Measurements from ENCODE around the gene PTPRH. TPM values are rescaled to one million over a fixed set of nuclear protein-coding genes. Genes with fewer than 3 reads are reported as not detected.
A peak's percentile ranks its signal among the peaks of the same experiment; 100 is the strongest.
"Not testable (repeated sequence)": the region's sequence is repeated elsewhere in the genome, so short reads cannot be mapped to it uniquely, and the experiment has no call there.

The PTPRH gene
- total and polyA plus RNA-seq, 9 of the 15 experiments (the other 6 are each of a cell fraction or from before 2014, with no cell fraction given) = 0.87 to 34.3 (median 22.7) TPM

DNA sequence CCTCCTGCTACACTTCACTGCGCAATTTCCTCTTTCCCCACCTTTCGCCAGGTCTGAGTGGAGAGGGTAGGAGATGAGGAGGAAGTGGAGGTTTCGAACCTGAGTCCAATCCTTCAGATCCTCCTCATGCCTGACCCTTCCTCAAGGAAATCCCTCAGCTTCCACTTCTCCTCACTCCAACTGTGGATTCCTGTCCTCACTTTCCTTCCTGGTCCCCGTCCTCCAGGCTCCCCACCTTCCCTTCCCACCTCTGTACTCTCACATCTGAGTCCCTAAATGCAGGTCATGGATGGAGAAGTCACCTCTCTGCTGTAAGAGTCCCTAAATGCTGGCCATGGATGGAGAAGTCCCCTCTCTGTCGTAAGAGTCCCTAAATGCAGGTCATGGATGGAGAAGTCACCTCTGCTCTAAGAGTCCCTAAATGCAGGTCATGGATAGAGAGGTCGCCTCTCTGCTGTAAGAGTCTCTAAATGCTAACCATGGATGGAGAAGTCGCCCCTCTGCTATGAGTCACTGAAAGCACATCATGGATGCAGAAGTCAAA, 16.2 kb upstream of the PTPRH start (continued):
- TF ChIP-seq ZNF609 (CRISPR knock-in tag; IDR thresholded peaks at IDR 0.05; ENCODE audit: borderline replicate concordance) = no peak
- no peak for TF ChIP-seq LEF1 (IDR thresholded peaks at IDR 0.05)

GRCh38 chr19:55224679-55225414, 15.5 kb upstream of the PTPRH start:
- H3K27me3 ChIP-seq (ENCODE audit: control insufficient read depth in 2 of 2, insufficient read depth in 2 of 2, low read length in 2 of 2); FAIRE-seq; CTCF ChIA-PET (ENCODE audit: low intra/inter-chr PET ratio); H4K20me1 ChIP-seq (replicated peaks; ENCODE audit: control insufficient read depth, insufficient read depth, low read length); BruUV-seq (replicated peaks); ATAC-seq; DNase-seq (ENCODE audit: extremely low read depth in 1 of 4, low spot score in 3 of 4); H2AFZ ChIP-seq (ENCODE audit: low read depth, low read length); H3K4me2 ChIP-seq (ENCODE audit: insufficient read depth, low read length); H3K79me2 ChIP-seq (ENCODE audit: control insufficient read depth, insufficient read depth, low read length); H3K9me3 ChIP-seq (replicated peaks; ENCODE audit: control insufficient read depth, insufficient read depth, low read depth, low read length); in situ Hi-C loops (cut with MboI); H3K27ac ChIP-seq (ENCODE audit: extremely low read depth, low read depth, low read length); intact Hi-C loops (cut with micrococcal nuclease); H3K4me3 ChIP-seq; H3K9me1 ChIP-seq (ENCODE audit: control insufficient read depth, insufficient read depth, low read length): not testable (repeated sequence)
- peaks cover 0 to 38% of the 10 kb centered on the region in 2 experiments; a peak in 2 of 5 replicates for H3K4me1 ChIP-seq (replicated peaks in 1 of 2; ENCODE audit: control insufficient read depth in 2 of 2, insufficient read depth in 2 of 2, low read length in 2 of 2)
- H3K36me3 ChIP-seq (ENCODE audit: control insufficient read depth, insufficient read depth, low read length) = peaks cover 46% of the 10 kb centered on the region; the same call in 2 of the 3 replicates
- 80% methylated on average over 1 of the region's 11 CpGs for WGBS (ENCODE audit: insufficient coverage, low coverage, missing lambda C conversion rate)
- POLR2A ChIA-PET = interaction anchor here (0.6 kb wide), 1 partner anchor 81 kb away, joined by 4 read pairs; no protein-coding TSS in a partner anchor
- H3K9ac ChIP-seq (ENCODE audit: insufficient read depth in 1 of 2, low read depth in 2 of 2, low read length in 2 of 2) = peak overlapping the region in 1 of 2 experiments; percentile 46; a peak in 1 of 4 replicates
- TF ChIP-seq POLR2G (IDR thresholded peaks at IDR 0.05; ENCODE audit: low read depth, low read length) = peak; percentile 63
- TF ChIP-seq RBM22 (IDR thresholded peaks at IDR 0.05; ENCODE audit: low read depth, low read length, poor library complexity, severe bottlenecking) = peak; percentile 34
- TF ChIP-seq POLR2AphosphoS2 (IDR thresholded peaks at IDR 0.05; ENCODE audit: low read length) = 0 out of 2 replicates have a peak, but pooled peaks have one; percentile 28

Data from K562 (cell line).